Measurements from ENCODE around the gene PRDM16.

Gene PRDM16

DNA sequence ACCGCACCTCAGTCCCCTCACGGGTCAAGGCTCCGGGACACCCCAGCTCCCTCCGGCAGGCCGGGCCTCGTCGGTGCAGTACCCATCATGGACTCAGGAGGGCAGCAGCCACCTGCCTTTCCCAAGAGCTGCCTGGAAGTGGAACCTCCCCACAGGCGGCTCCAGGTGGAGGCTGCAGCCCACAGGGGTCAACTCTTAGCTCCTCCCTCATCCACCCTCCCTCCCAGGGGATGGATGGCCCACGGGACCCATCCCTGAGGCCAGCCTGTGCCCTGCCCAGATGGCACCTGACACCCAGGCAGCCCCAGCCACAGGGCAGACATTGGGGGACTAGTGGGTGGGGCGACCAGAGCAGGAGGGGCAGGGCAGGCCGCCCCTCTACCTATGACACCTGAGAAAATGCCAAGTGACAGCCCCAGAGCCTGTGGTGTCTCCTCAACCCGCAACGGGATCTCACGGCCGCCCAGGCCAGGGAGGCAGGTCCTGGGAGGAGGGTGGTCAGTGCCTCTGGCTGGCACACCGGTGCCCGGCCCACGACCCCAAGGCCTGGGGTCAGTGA is 384.3 kb downstream of the PRDM16 start:
- TF ChIP-seq, protein P1, sequence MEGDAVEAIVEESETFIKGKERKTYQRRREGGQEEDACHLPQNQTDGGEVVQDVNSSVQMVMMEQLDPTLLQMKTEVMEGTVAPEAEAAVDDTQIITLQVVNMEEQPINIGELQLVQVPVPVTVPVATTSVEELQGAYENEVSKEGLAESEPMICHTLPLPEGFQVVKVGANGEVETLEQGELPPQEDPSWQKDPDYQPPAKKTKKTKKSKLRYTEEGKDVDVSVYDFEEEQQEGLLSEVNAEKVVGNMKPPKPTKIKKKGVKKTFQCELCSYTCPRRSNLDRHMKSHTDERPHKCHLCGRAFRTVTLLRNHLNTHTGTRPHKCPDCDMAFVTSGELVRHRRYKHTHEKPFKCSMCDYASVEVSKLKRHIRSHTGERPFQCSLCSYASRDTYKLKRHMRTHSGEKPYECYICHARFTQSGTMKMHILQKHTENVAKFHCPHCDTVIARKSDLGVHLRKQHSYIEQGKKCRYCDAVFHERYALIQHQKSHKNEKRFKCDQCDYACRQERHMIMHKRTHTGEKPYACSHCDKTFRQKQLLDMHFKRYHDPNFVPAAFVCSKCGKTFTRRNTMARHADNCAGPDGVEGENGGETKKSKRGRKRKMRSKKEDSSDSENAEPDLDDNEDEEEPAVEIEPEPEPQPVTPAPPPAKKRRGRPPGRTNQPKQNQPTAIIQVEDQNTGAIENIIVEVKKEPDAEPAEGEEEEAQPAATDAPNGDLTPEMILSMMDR (IDR thresholded peaks at IDR 0.05; ENCODE audit: borderline replicate concordance, insufficient read depth, low read depth, low read length), result peak; percentile 95
- no peak overlapping the region for H3K4me3 ChIP-seq (ENCODE audit: low read depth, low read length)

DNA sequence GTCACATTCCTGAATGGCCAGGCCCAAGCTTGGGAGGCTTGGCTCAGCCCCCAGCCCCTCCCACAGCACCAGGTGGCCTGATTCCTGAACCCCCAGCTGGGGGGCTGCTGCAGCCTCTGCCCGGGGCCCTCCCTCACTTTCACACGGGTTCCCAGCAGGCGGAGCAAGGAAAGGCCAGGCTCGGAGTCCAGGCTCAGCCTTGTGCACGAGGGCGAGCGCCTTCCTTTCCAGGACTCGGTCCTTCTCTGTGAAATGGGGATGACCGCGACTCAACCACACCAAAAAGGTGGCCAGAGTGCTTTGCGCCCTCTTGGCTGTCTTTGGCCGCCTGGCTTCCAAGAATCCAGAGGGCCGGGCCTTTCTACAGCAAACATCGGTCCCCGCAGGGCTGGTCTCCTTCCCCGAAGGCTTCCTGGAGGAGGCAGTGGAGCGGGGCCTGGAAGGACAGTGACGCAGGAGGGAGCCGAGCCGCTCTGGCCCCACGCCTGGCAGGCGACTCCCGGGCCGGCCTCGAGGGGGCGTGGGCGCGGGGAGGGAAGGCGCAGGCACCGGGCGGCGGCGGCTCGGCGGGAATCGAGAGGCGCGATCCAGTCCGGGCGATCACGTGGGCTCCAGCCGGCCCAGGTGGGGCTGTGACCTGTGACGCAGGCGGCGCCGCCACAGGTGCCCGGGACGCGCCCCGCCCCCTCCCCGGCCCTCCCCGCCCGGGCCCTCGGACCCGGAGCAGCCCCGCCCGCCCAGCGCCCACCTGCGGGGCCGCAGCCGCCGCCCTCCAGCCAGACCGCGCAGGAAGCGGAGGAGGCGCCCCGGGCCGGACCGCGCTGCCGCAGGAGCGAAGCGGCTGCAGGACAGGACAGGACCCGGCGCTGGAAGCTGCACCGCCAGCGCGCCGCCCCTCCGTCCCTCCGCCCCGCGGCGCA is 385.1 kb downstream of the PRDM16 start, which contains the start of gene ARHGEF16:
TSS of gene ARHGEF16 (plus strand) at position 775 of the 920 bp plus-strand sequence. CDS start 8,420 bp downstream, outside the sequence.
- no peak within 1 kb of the TSS for H3K4me3 ChIP-seq (ENCODE audit: low read depth, low read length)
- TF ChIP-seq, protein P1 (IDR thresholded peaks at IDR 0.05; ENCODE audit: borderline replicate concordance, insufficient read depth, low read depth, low read length), result peak; percentile 34; the same call in 1 of the 2 replicates

DNA sequence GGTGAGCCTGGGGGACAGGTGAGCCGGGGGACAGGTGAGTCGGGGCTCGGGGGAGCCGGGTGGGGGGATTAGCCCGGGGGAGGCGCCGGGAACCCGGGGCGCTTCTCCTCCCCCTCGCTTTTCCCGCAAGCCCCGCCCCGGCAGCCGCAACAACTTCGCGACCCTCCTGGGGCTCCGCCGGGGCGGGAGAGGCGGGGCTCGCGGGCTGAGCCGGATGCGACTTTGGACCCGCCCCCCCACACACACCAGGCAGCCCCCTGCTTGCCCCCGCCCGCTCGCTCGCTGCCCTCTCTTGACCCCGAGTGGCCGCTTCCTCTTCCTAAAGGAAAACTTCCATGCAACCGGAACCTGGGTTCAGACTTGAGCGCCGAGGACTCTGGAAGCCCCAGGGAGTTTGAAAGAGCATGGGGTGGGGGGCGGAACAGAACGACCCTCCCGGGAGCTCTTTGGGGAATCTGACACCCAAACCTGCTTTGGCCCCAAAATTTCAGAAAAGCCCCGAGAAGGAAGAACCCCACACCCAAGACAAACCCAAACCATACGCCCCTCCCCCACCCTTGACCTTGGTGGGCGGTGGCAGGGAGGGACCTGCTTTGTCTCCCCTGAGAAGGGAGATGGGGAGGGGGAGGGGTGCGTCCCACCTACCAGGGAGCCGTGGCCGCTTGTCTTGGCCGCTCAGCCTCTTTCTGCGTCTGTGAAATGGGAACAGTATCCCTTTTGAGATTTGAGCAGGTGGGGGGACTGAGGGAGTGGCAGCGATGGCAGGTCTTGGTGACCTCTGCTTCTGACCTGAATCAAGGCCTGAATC is 386.0 kb downstream of the PRDM16 start:
- H3K4me3 ChIP-seq (ENCODE audit: low read depth, low read length), result no peak overlapping the region

DNA sequence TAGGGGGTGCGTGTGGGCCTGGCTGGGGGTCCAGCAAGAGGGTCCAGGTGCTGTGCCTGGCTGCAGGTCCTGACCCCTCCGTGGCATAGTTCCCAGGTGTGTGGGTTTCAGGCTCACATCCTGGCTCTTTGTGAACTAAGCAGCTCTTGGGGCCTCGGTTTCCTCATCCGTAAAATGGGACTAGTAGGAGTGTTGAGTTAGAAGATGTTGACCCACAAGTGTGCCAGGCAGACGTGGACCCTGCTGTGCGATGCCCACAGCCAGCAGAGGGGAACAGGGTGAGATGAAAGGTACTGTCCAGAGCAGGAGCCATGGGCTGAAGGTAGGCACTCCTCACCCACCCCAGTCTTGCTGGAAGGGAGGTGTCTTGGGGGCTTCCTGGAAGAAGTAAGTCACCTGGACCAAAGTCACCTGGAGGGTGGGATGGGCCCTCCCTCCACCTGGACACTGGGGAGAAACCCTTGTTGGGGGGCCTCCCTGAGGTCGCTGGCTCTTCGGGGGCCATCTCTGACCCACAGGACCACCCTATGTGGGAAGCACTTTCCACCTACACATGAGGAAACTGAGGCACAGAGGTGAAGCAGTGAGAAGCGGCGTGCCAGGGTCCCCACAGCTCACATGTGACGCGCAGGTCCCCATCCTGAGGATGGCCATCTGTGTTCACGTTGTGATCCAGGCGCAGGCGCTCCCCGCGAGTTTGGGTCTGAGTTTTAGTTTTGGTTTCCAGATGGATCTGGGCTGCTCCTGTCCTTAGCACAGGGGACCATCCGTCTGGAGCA is 386.9 kb downstream of the PRDM16 start:
- TF ChIP-seq, protein P1 (IDR thresholded peaks at IDR 0.05; ENCODE audit: borderline replicate concordance, insufficient read depth, low read depth, low read length), result no peak
- no peak overlapping the region for H3K4me3 ChIP-seq (ENCODE audit: low read depth, low read length)

More for the DNA sequence above, 386.0 kb downstream of the PRDM16 start:
- TF ChIP-seq, protein P1 (IDR thresholded peaks at IDR 0.05; ENCODE audit: borderline replicate concordance, insufficient read depth, low read depth, low read length), result no peak

DNA sequence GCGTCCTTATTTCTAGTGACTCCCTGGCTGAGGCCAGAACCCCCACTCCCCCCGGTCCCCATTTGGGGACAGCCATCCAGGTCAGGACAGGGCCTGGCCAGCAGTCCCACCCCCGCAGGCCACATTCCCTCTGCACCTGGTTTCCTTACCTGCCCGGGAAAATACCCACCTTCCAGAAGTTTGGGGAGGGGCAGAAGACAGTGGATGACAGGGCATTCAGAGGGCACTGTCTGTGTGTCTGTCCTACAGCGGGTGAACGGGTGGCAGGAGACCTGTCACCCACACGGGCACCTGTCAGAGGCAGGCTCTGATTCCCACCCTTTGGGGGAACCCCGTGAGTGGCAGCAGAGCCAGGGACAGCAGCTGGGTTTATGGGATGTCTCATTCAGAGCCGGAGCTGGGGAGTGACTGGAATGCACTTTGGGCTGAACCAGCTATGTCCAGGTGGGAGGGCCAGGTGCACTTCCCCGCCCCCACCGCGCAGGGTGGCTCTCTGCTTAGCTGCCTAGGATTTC is 387.5 kb downstream of the PRDM16 start:
- H3K4me3 ChIP-seq (ENCODE audit: low read depth, low read length), result no peak overlapping the region
- TF ChIP-seq, protein P1 (IDR thresholded peaks at IDR 0.05; ENCODE audit: borderline replicate concordance, insufficient read depth, low read depth, low read length), result no peak

Data from GM12875 (cell line).